GM18505 (cell line): ENCODE measurements around the gene DENND1C.

ENCODE experiments used
- ATAC-seq: cut with Tn5 transposase; IDR thresholded peaks from one replicate; pipeline ENCODE4 v1.9.1; 2021; ENCODE audit not compliant: unreplicated experiment
- POLR2A ChIP-seq: IDR thresholded peaks from 4 replicates; pipeline ENCODE4 v1.6.1; 2011; ENCODE audit warnings: borderline replicate concordance; ENCODE audit not compliant: insufficient read depth, insufficient read length; ENCODE audit errors: extremely low read depth

The DENND1C gene

DNA sequence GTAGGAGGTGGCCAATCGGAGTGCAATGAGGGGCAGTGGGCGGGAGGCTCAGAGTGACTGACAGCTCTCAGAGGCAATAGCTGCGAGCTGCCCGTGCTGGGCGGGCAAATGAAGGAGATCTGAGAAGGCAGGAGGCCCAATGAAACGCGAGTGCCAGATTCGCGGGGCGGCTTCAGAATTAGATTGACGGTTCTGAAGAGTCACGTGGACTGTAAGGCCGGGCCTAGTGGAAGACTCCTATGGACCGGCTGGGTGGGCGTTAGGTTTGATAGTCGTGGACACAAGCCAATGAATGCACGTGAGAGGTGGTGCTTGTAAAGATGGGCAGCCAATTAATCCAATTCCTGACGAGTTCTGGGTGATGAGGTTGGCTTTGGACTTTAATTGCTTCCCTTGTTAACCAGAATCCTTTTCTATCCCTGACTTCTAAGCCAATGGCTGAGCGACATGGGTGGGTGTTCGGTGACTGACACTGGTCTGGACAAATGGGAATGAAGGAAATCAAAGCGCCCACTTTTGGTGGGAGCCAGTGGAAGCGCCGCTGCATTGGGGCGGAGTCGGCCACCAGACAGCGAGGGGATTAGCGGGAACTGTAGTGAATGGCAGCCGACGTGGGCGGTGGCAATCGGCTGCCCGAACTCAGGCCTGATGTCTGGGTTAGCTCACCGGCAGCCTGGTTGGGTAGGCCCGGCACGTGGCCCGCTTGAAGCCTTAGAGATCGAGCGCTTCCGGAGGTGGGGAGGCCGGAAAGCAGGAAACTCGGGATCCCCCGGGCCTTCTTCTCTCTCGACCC is 56.5 kb downstream of the DENND1C start:
- peak; percentile 77 for ATAC-seq
- peak; percentile 65 for TF ChIP-seq POLR2A

DNA sequence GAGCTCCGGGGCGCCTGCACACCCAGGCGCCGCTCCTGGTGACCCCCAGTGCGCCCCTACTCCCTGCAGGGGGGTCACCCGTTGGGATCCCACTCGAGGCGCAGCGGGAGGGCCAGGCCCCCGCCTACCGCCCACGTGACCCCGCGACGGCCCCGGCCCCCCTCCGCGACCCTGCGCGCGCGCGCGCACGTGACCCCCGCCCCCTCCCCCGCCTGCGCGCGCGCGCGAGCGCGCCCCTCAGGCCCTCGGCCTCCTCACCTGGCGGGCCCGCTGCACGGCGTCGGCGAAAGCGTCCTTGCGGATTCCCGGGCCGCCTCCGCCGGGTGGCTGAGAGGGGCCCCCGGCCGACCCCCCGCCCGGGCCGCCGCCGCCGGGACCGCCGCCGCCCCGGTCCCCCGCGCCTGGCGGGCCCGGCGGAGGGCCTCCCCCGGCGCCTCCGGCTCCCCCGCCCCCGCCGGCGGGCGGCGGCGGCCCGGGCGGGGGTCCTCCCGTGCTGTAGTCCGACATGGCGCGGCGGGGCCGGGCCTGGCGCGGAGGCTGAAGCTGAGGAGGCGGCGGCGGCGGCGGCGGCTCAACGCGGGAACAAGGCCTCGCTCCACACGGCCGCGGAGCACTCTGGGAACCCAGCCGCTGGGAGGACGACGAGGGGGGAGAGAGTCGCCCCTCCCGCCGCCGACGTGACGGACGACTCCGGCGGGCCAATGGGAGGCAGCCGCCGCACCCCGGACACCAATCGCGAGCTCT is 57.2 kb downstream of the DENND1C start, which contains the start of gene KHSRP:
Gene KHSRP (minus strand): TSS at position 617 of the 744 bp plus-strand sequence. CDS start 110 bp downstream, at position 507.
- ATAC-seq: peak; percentile 1
- peak; percentile 68 for TF ChIP-seq POLR2A

DNA sequence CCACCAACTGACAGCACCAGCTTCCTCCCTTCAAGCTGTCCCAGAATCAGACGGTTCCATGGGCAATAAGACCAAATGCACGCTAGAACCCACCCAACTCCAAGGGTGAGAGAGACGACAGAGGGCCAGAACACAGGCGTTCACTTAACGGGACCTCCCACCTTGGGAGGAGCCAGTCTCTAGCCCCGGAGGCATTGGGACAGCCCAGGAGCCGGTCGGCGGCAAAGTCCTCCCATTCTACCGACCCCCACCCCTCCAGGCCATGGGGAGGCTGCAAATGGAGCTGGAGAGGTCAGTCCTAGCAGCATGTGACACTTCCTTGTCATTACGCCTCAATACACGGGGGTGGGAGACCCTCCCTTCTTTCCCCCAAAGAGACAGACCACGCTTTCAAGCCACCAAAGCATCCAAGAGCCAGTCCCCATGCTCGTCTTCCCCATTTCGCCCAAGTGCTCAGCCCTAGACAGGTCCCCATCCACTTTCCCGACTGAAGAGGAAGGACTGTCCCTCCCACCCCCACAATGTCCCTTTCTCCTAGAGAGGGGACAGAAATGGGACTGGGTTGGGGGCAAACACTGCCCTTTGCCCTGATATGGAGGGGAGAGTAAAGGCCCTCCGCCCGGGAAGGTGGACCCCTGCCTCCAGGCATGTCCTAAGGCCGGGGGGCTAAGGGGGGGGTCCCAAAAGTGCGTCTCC is 57.9 kb downstream of the DENND1C start:
- TF ChIP-seq POLR2A: no peak
- ATAC-seq: no peak

DNA sequence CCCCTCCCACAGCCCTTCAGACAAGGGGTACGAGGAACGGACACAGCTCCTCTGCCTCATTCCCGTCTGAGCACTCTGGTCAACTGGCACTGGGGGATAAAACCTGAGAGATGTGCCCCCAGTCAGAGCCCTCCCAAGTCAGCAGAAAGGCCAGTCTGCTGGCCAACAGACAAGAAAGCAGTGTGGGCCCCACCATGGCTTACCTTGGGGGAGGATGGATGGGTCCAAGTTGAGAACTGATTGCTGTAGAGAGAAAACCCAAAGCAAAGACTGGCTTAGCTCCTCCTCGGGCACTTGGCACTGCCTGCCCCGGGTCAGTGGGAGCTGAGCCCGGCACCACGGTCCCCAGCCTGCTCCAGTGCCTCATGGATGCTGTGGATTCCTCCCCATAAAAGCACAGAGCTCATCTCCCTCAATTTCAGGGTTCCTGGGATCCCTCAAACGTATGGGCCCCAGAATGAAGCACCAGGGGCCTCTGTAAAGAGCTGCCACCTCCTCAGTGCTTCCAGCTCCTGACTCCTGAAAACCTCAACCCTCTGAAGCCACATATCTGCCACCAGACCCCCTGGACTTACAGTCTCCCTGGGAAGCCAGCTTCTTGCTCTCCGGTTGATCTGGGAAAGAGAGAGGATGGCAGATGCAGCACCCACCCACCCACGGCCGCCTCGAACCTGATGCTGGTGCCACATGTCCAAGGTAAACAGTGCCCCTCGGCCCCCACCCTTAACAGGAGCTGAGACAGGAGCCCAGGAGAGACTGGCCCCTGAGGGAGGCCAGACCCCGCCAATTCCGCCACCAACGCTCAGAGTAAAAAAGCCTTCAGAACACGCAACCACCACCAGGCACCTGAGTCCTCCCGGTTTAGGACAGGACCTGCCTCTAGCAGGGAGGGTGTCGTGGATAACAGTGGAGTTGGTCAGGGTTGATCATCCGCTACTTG is 60.2 kb downstream of the DENND1C start:
- TF ChIP-seq POLR2A: no peak
- ATAC-seq: no peak

DNA sequence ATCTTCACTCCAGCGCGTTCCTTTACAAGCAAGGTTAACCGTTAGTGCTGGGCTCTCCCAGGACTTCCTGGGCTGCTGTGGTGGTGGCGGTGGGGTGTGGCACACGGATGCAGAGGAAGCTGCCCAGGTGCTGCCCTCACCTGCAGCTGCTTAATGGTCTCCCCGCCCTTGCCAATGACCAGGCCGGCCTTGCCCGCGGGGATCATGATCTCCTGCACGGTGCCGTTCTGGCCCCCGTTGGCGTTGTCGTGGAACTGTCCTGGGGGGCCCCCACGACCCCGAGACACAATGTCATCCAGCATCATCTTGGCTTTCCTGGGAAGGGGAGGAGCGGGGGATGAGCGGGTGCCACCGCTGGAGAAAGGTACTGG is 63.0 kb downstream of the DENND1C start:
- TF ChIP-seq POLR2A: no peak
- ATAC-seq: no peak

DNA sequence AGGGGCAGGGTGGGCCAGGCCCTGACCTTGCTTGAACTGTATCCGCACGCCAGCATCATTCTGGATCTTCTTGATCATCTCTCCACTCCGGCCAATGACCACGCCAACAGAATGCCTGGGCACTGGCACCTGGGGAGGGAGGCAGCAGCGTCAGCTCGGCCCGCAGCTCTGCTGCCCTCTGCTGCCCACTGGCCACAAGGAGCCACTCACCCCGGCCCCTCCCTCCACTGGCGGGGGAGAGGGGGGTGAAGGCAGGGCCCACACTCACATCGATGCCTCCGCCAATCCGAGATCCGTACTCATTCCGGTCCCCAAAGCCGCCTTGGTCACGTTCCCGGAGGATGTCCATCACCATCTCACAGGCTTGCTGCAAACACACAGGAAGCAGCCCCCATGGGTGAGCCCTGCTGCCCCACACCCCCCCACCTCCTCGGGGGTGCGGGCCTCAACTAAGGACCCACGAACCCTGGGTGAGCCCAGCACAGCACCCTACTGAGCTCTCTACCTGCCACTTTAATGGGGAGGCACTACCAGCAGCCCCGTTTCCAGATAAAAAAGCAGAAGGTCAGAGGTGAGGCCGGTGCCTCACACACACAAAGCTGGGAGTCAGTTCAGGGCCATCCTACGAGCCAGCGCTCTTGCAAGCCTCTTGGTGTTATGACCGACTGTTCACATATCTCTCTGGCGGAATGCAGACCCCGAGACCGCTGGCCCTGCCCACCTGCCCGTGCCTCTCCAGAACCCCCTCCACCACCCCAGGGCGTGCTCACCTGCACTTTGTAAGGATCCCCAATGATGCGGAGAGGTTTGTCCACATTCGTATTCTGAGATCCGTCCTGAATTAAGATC is 63.6 kb downstream of the DENND1C start:
- no peak for ATAC-seq
- no peak for TF ChIP-seq POLR2A
